Smooth muscle cell (in vitro differentiated cells): ENCODE data around the gene TRA2A. TPM values are rescaled to one million over a fixed set of nuclear protein-coding genes. Genes with fewer than 3 reads are reported as not detected.

ENCODE experiments used
- DNase-seq: peaks from one replicate; lab custom pipeline; 2025; ENCODE audit not compliant: unreplicated experiment; lab: John Stamatoyannopoulos, UW
- H2AFZ ChIP-seq: fragments of 200-600 bp; sonication (generic); 2 replicates; pipeline ENCODE4 v1.6.0; 2016; ENCODE audit warnings: antibody characterized with exemption, low read depth, mild to moderate bottlenecking
- H3F3A ChIP-seq: fragments of 200-600 bp; sonication (generic); 2 replicates; pipeline ENCODE4 v1.6.0; 2017; ENCODE audit warnings: antibody characterized with exemption, low read depth
- H3K27ac ChIP-seq: fragments of 200-600 bp; sonication (generic); 2 replicates; pipeline ENCODE4 v1.5.1; 2016; ENCODE audit warnings: low read depth, mild to moderate bottlenecking
- H3K27me3 ChIP-seq: fragments of 200-600 bp; sonication (generic); 2 replicates; pipeline ENCODE4 v1.6.1; 2016; ENCODE audit warnings: low read depth, mild to moderate bottlenecking
- H3K36me3 ChIP-seq: fragments of 200-600 bp; sonication (generic); 2 replicates; pipeline ENCODE4 v1.5.1; 2016; ENCODE audit warnings: low read depth
- H3K4me1 ChIP-seq: fragments of 200-600 bp; sonication (generic); 2 replicates; pipeline ENCODE4 v1.5.1; 2016; ENCODE audit warnings: low read depth
- H3K4me2 ChIP-seq: fragments of 200-600 bp; sonication (generic); 2 replicates; pipeline ENCODE4 v1.6.0; 2016; ENCODE audit warnings: mild to moderate bottlenecking
- H3K4me3 ChIP-seq: fragments of 200-600 bp; sonication (generic); 2 replicates; pipeline ENCODE4 v1.5.1; 2016; ENCODE audit warnings: mild to moderate bottlenecking
- H3K79me2 ChIP-seq: fragments of 200-600 bp; sonication (generic); 2 replicates; pipeline ENCODE4 v1.6.0; 2016; ENCODE audit warnings: low read depth, mild to moderate bottlenecking
- H3K9ac ChIP-seq: fragments of 200-600 bp; sonication (generic); 2 replicates; pipeline ENCODE4 v1.6.0; 2016; ENCODE audit warnings: low read depth
- H3K9me3 ChIP-seq: fragments of 200-600 bp; sonication (generic); replicated peaks from 2 replicates; pipeline ENCODE4 v1.5.1; 2016; ENCODE audit warnings: low read depth
- H4K20me1 ChIP-seq: fragments of 200-600 bp; sonication (generic); 2 replicates; pipeline ENCODE4 v1.6.0; 2016; ENCODE audit warnings: low read depth
- CTCF ChIP-seq: fragments of 200-600 bp; sonication (generic); IDR thresholded peaks from 2 replicates; pipeline ENCODE4 v1.5.1; 2017; ENCODE audit warnings: borderline replicate concordance, mild to moderate bottlenecking, antibody characterized with exemption; ENCODE audit not compliant: insufficient read depth, poor library complexity, severe bottlenecking
- WGBS: methylation state at CpG from one replicate; pipeline ENCODE4 v1.1.7; 2016; ENCODE audit warnings: low lambda C conversion rate; 5-methylcytosine and 5-hydroxymethylcytosine counted together
- polyA plus RNA-seq: library from polyadenylated mRNA; unstranded; fragments of >200 nt; fragmentation: Nextera tagmentation; extraction: Ambion mirVana; gene quantifications from 2 replicates; pipeline ENCODE4 v1.2.1, GENCODE V29; 2016
- total RNA-seq: library from RNA; depleted of rRNA; stranded (reverse); fragments of >200 nt; gene quantifications from 2 replicates; pipeline ENCODE4 v1.2.3, GENCODE V29; 2014

The TRA2A gene
- total and polyA plus RNA-seq, 2 experiments from 2014 or later, result 43.0 to 89.0 TPM

- Histone ChIP-seq H2AFZ (no peak overlapping the region), H3F3A (no peaks in the 10 kb centered on the region), H3K4me3 (no peak overlapping the region), H4K20me1 (no peaks in the 10 kb centered on the region), H3K9ac (no peak overlapping the region), H3K4me1 (peaks cover 5% of the 10 kb centered on the region), H3K27ac (no peak overlapping the region), H3K4me2 (no peak overlapping the region), H3K36me3 (no peaks in the 10 kb centered on the region), H3K79me2 (no peaks in the 10 kb centered on the region), H3K9me3 (no peaks in the 10 kb centered on the region), H3K27me3 (no peaks in the 10 kb centered on the region)
- TF ChIP-seq CTCF, result no peak
- DNase-seq, result no peak
- WGBS, result 71% methylated on average over 13 of the region's 13 CpGs
Observed at GRCh38 chr7:23486002-23486773, 45.6 kb downstream of the TRA2A start.

- H2AFZ ChIP-seq, result no peak overlapping the region
- H3K4me2 ChIP-seq, result no peak overlapping the region
- peaks cover 5% of the 10 kb centered on the region for H3K4me1 ChIP-seq
- 98% methylated on average over 4 of the region's 4 CpGs for WGBS
- no peak overlapping the region for H3K9ac ChIP-seq
- H3K4me3 ChIP-seq, result no peak overlapping the region
- H3F3A ChIP-seq, result no peaks in the 10 kb centered on the region
- TF ChIP-seq CTCF, result no peak
- H3K27me3 ChIP-seq, result no peaks in the 10 kb centered on the region
- H3K27ac ChIP-seq, result no peak overlapping the region
- peaks cover 19% of the 10 kb centered on the region for H3K79me2 ChIP-seq
- no peaks in the 10 kb centered on the region for H4K20me1 ChIP-seq
- no peaks in the 10 kb centered on the region for H3K9me3 ChIP-seq
- no peaks in the 10 kb centered on the region for H3K36me3 ChIP-seq
- DNase-seq, result no peak
Observed at GRCh38 chr7:23482686-23483085, 49.1 kb downstream of the TRA2A start.

- DNase-seq, result no peak
- Histone ChIP-seq H3K4me2 (no peak overlapping the region), H3K4me3 (no peak overlapping the region), H4K20me1 (no peaks in the 10 kb centered on the region), H3K27me3 (no peaks in the 10 kb centered on the region), H3K9ac (no peak overlapping the region), H3K9me3 (no peaks in the 10 kb centered on the region), H2AFZ (no peak overlapping the region), H3K27ac (no peak overlapping the region), H3K79me2 (peaks cover 42% of the 10 kb centered on the region), H3K4me1 (peaks cover 21% of the 10 kb centered on the region), H3K36me3 (no peaks in the 10 kb centered on the region), H3F3A (no peaks in the 10 kb centered on the region)
- TF ChIP-seq CTCF, result no peak
- WGBS, result 84% methylated on average over 6 of the region's 6 CpGs
Observed at GRCh38 chr7:23477962-23478866, 53.6 kb downstream of the TRA2A start.
